Right cardiac atrium (tissue), 5 donors: ENCODE data around the gene PTHLH. TPM values are rescaled to one million over a fixed set of nuclear protein-coding genes. Genes with fewer than 3 reads are reported as not detected.

ENCODE experiments used
- ATAC-seq, 2 donors: fragments of 200-7000 bp; cut with Tn5 transposase; one replicate each; pipeline versions ENCODE4 v1.8.0 to v1.9.1; 2020; ENCODE audit warnings: moderate library complexity in 2 of 2, mild to moderate bottlenecking in 1 of 2
- DNase-seq, 3 donors: peaks; one replicate each; pipeline ENCODE4 v3.0.0-alpha.2; 2020
- H3K27ac ChIP-seq: one replicate; pipeline ENCODE4 v1.5.1; 2013; ENCODE audit warnings: mild to moderate bottlenecking, low read length, control low read depth, moderate library complexity
- H3K27me3 ChIP-seq: one replicate; pipeline ENCODE4 v1.6.1; 2013; ENCODE audit not compliant: control insufficient read depth, insufficient read depth
- H3K4me1 ChIP-seq: one replicate; pipeline ENCODE4 v1.6.1; 2013; ENCODE audit warnings: low read length; ENCODE audit not compliant: control insufficient read depth, insufficient read depth
- H3K4me3 ChIP-seq: one replicate; pipeline ENCODE4 v1.5.1; 2013; ENCODE audit warnings: low read length, control low read depth
- H3K9me3 ChIP-seq: one replicate; pipeline ENCODE4 v1.6.1; 2013; ENCODE audit warnings: low read length; ENCODE audit not compliant: control insufficient read depth
- WGBS: extraction: QIAGEN DNeasy Blood & Tissue Kit; methylation state at CpG from one replicate; pipeline ENCODE4 v1.1.7; 2013; 5-methylcytosine and 5-hydroxymethylcytosine counted together
- intact Hi-C, 4 donors: fragments of 100-400 bp; cut with DNase I; formaldehyde crosslinking; loops; one replicate each; pipeline versions ENCODE4 v1.11.0 to v1.14.0; 2022 to 2023
- polyA plus RNA-seq: library from polyadenylated mRNA; stranded (reverse); fragments of 200-250 nt; gene quantifications from one replicate; pipeline ENCODE4 v1.2.3, GENCODE V29; 2013
- total RNA-seq, 4 donors: library from RNA; stranded (reverse); fragmentation: NEBNext Ultra II Directional; extraction: Animal tissue kit (Norgen Biotek cat#: 25700); gene quantifications; one replicate each; pipeline ENCODE4 v1.2.1, GENCODE V29; 2021
- donor health status: healthy with polysubstance abuse.
- donor health status: DM: no; HTN: yes; CAD: no.
- donor health status: DM: no; HTN: no; CAD: no.
- donor health status: DM: no; HTN: yes; CAD: no; lungs with severe emphysema.
- donor health status: DM: yes; HTN: yes; CAD: no.

PTHLH gene
- total and polyA plus RNA-seq, 5 donors, result 1.2 to 64.6 (median 2.2) TPM

GRCh38 chr12:27913999-27914614 lies 58.4 kb downstream of the PTHLH start:
- WGBS, result 44% methylated on average over 4 of the region's 4 CpGs
- no peak for DNase-seq
- intact Hi-C loops, result no loop called here
- Histone ChIP-seq H3K9me3 (no peaks in the 10 kb centered on the region), H3K4me1 (no peaks in the 10 kb centered on the region), H3K27me3 (no peaks in the 10 kb centered on the region), H3K4me3 (no peak overlapping the region), H3K27ac (no peak overlapping the region)
- no peak for ATAC-seq

GRCh38 chr12:27911397-27911796 lies 61.1 kb downstream of the PTHLH start:
- ATAC-seq (no peak), DNase-seq (no peak)
- intact Hi-C loops, result no loop called here
- 79% methylated on average over 3 of the region's 3 CpGs for WGBS
- no peak overlapping the region for H3K27ac ChIP-seq
- H3K4me1 ChIP-seq, result no peaks in the 10 kb centered on the region
- no peaks in the 10 kb centered on the region for H3K27me3 ChIP-seq
- no peak overlapping the region for H3K4me3 ChIP-seq
- no peaks in the 10 kb centered on the region for H3K9me3 ChIP-seq

Other genes with a start within 250 kb of the PTHLH start
- gene KLHL42, start 192.5 kb downstream of the PTHLH start, total RNA-seq, result 10 to 100 TPM in 2 of 4 donors, 1 to 10 TPM in 2; 7.4 to 13.4 (median 9.0) TPM
- gene KLHL42, start 192.5 kb downstream of the PTHLH start, polyA plus RNA-seq, result 4.7 TPM
- gene MANSC4, start 192.5 kb downstream of the PTHLH start, total RNA-seq, result not detected
- gene MANSC4, start 192.5 kb downstream of the PTHLH start, polyA plus RNA-seq, result not detected
- gene CCDC91, start 217.7 kb upstream of the PTHLH start, total RNA-seq, result 10 to 100 TPM; 41.3 to 50.3 (median 45.5) TPM
- gene CCDC91, start 217.7 kb upstream of the PTHLH start, polyA plus RNA-seq, result 26.8 TPM